SKM-1 treated with dmso at 0.1 percent for 144 hours (cell line): ENCODE results near the gene NPBWR2.
"Not testable (repeated sequence)": the region's sequence is repeated elsewhere in the genome, so short reads cannot be mapped to it uniquely, and the experiment has no call there.

Experiments
- DNase-seq: peaks from one replicate; lab custom pipeline; 2025; ENCODE audit not compliant: unreplicated experiment; lab: John Stamatoyannopoulos, UW

The NPBWR2 gene

DNA sequence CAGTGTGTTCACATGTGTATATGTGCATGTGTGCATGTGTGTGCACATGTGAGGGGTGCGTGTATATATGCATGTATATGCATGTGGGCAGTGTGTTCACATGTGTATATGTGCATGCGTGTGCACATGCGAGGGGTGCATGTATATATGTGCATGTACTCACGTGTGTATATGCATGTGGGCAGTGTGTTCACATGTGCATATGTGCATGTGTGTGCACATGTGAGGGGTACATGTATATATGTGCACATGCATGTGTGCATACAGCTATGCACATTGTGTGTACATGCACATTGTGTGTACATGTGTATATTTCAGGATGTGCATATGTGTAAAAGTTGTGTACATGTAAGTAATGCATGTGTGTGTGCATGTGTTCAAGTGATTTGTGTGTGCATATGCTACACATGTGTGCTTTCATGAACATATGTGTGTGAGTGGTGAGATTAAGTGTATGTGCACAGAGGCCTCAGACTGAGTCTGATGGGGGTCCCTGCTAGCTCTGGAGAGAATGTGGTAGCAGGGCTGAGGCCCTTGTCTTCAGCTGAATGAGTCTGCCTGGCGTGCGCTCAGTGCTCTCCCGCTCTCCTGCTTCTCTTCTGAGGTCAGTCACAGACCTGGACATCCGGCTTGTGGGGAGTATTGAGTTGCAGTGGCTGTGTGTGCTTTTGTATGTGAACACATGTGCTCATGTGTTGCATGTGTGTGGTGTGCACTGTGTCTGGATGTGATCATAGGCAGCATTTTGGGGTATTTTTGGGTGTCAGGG is 37.0 kb upstream of the NPBWR2 start:
- no peak for DNase-seq

DNA sequence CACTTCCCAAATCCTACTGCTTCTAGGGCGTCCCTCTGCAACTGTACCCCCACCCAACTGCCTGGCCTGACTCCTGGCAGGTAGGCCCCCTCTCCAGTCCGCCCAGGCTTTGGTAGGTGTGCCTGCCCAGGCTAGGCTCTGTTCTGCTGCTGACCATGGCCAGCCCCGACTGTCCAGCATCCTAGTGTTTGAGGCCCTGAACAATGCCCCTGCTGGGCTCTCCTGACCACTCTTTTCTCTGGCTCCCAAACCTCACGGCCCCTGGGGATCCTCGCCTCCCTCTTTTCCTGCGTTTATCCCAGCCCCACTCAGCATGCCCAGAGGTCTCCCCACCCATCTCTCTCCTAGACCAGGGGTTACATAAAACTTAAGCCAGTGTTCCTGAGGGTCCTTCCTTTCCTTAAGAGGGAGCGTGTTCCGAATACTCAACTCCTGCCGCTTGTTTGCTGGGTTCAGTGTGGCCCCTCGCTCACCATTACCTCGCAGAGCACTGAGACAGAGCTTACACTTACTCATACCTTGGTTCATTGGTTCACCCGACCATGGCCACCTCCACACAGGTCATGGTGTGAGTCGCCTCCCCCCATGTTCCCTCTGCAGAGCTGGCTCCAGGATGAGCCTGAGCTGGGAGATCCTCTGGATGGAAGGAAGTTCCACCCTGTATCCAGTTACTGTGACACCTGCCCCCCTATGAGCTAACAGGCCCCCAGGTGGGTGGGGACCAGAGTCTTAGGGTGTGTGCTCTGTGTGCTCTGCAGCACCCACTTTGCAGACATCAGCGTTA is 35.8 kb upstream of the NPBWR2 start:
- DNase-seq, result no peak

DNA sequence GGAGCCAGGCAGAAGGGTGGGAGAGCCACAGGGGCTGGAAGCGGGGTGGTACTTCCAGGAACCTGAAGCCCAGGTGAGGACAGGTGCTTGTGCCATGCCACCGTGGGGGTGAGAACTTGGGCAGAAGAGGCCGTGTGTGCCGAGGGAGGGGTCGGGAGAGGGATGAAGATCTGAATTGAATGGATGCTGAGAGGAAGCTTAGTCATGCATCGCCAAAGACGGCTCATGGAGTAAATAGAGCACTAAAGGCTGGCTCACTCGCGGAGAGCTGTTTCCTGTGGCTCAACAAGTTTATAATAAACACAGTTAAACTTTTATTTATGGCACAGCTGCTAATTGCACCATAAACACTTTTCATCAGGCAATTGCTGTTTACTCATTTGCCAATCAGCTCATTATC is 35.2 kb upstream of the NPBWR2 start:
- no peak for DNase-seq

GRCh38 chr20:64140956-64141355 is 33.6 kb upstream of the NPBWR2 start:
- DNase-seq, result no peak

DNA sequence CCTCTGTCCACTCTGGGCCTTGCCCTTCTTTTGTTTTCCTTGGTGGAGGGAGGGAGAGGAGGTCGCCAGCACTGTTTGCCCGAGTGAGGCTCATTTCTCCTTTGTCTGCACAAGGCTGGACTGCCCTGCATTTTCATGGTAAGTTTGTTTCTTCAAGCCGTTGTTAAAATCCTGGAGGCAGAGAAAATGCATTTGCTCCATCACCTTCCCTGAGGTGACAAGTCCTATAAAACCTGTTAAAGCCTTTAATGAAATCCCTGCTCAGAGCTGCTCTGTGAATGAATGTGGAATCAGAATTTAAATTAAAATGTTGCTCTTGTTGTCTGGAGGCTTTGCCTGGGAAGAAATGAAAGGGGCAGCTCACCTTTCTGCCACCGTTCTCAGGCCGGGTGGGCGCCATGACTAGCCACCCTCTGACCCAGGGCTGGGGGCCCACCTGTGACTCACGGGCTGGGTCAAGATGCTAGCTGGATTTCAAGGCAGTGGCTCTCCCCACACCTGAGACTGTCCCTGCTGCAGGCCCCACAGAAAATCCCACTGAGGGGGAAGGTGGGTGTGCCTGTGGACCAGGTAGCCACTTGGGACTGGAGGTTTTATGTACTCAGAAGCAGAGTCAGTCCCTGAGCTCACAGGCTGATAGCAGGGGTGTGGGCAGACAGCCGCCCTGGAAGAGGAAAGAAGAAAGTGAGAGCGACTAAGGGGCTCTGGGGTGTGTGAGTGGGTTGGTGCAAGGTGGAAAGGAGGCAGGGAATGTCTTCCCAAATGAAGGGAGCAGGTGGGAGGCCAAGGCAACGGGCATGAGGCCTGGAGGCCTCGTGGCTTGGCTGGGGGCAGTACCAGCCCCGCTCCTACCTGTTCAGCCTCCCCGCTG is 32.9 kb upstream of the NPBWR2 start:
- DNase-seq, result no peak

DNA sequence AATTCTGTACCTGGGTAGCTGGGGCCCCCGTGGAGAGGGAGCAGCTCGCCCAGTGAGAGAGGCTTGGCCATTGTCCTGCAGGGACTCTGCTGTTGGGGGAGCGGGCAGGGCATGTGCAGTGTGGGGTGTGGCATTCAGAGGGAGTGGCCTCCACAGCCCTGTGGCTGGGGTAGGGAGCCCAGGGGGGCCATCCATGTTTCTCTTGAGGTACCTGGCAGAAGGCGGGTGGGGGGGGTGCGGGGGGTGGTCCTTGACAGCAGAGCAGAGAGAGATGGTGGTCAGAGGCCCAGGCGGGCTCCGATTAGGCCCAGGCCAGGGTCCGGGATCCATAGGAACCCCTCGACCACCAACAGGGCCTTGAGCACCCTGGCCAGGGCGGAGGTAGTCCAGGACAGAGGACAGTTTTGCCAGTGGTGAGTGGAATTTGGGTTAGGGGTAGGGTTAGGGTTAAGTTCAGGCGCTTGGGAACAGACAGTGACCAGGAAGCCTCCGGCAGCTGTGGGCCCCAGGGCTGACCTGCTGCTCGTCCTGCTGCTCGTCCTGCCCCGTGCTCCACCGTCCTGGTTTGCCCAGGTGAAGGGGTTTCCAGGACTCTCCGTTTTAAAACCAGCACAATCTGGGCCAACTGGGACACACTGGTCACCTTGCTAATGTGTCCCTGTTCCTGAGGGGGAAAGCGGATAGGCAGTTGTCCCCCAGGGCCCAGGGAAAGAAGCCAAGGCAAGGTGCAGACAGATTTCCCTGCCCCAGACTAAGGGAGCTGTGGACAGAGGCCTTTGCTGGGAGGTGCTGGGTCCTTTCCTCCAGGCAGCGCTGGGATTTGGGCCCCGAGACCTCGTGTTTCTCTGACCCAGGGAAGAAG is 32.1 kb upstream of the NPBWR2 start:
- no peak for DNase-seq

DNA sequence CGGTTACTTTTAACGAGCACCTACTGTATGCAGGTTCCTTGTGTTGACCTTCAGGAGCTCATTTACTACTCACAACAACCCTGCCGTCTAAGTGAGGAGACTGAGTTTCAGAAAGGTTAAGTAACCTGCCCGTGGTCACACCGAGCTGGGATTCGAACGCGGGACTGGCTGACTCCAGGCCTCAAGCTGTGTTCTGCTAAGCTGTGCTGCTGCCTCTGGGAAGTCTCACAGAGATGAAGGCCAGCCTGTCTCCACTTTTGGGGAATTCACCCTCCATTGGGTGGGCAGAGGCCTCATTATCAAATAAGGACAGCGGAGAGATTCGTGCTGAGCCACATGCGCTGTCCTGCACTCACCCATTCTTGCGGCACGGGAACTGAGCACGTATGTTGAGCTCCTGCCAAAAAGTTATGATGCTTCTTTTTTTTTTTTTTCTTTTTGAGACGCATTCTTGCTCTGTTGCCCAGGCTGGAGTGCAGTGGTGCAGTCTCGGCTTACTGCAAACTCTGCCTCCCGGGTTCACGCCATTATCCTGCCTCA is 31.0 kb upstream of the NPBWR2 start:
- DNase-seq, result no peak

- DNase-seq, result no peak
Observed at GRCh38 chr20:64137598-64138031, 30.2 kb upstream of the NPBWR2 start.

DNA sequence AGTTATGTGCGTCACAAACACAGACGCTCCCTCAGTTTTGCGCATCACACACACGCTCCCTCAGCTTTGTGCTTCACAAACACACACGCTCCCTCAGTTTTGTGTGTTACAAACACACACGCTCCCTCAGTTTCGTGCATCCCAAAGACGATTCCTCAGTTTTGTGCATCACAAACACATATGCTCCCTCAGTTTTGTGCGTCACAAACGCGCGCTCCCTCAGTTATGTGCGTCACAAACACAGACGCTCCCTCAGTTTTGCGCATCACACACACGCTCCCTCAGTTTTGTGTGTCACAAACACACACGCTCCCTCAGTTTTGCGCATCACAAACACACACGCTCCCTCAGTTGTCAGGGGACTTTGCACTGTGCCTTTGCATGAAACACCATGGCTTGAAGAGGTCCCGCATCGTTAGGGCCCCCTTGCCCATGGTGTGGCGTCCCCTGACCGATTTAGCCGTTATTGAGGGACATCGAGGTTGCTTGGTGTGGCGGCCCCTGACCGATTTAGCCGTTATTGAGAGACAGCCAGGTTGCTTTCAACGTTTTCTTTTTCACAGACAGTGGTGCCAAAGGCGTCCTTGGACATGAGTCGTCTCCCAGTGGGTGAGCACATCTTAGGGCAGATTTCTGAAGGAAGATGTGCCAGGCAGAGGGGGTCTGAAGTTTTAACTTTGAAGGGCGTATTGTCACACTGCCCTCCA is 28.8 kb upstream of the NPBWR2 start:
- DNase-seq, result no peak

GRCh38 chr20:64134744-64135143 is 27.4 kb upstream of the NPBWR2 start:
- DNase-seq, result not testable (repeated sequence)

- no peak for DNase-seq
Observed at GRCh38 chr20:64133951-64134407, 26.6 kb upstream of the NPBWR2 start.

DNA sequence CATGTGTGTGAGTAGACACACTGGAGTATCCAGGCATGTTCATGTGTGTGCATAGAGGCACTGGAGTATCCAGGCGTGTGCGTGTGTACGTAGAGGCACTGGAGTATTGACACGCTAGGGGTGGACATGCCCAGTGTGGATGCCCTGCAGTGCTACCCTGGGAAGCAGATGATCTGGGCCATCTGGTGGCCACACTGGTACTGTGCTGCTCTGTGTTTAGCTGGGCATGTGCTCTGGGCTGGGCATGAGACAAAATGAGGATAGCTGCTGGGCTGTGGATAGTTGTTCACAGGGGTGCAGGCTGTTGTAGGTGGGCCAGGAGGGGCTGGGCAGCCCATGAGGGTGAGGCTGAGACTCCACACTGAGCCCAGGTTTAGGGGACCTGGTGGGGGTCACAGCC is 24.0 kb upstream of the NPBWR2 start:
- DNase-seq, result peak; percentile 12

- DNase-seq, result no peak
Observed at GRCh38 chr20:64130876-64131275, 23.5 kb upstream of the NPBWR2 start.

DNA sequence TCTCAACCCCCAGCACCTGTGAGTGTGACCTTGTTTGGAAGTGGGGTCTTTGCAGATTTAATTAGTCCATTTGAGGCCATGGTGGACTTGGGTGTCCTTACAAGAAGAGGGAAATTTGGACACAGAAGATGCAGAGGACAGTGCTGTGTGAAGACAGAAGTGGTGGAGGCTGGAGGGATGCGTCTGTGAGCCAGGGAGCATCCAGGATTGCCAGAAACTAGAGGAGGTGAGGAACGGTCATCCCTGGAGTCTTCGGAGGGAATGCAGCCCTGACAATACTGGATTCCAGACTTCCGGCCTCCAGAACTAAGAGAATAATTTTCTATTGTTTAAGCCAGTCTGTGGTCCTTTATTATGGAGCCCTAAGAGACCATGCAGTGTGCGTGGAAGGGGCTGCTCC is 22.9 kb upstream of the NPBWR2 start:
- no peak for DNase-seq

DNA sequence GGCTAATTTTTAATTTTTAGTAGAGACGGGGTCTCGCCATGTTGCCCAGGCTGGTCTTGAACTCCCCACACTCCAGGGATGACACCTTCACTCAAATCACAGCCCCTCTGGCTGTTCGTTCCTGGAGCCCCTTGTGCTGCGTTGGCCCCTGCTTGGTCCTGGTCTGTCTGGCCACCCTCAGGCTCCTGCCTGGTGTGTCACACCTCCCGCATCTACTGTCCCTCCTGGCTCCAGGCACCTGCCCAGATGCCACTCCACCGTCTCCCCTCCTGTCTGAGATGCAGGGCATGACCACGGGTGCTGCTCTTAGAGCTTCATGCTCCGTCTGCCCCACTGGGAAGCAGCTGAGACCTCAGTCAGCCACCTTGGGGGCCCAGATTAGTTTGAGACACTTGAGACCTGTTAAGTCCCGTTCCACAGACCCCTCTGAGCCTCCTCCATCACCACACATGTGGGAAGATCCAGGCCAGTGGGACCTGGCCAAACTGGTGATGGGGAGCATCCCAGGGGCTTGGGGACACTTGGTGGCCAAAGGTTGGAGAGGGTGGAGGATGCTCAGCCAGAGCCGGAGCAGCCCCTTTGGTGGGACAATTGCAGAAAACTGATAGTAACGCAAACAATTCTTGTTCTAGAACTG is 21.9 kb upstream of the NPBWR2 start:
- no peak for DNase-seq

DNA sequence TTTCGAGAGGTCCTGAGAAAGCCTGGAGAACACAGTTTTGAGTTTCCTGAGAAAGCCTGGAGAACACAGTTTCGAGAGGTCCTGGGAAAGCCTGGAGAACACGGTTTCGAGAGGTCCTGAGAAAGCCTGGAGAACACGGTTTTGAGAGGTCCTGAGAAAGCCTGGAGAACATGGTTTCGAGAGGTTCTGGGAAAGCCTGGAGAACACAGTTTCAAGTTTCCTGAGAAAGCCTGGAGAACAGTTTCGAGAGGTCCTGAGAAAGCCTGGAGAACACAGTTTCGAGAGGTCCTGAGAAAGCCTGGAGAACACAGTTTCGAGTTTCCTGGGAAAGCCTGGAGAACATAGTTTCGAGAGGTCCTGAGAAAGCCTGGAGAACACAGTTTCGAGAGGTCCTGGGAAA is 16.2 kb upstream of the NPBWR2 start:
- not testable (repeated sequence) for DNase-seq

GRCh38 chr20:64122927-64123326 is 15.6 kb upstream of the NPBWR2 start:
- not testable (repeated sequence) for DNase-seq

GRCh38 chr20:64121586-64121985 is 14.2 kb upstream of the NPBWR2 start:
- DNase-seq, result no peak
